A172 (cell line): ENCODE results near the gene NUP205. TPM values are rescaled to one million over a fixed set of nuclear protein-coding genes. Genes with fewer than 3 reads are reported as not detected.

ENCODE experiments used
- total RNA-seq: library from RNA; depleted of rRNA; stranded (reverse); fragments of >200 nt; shearing (Covaris generic); gene quantifications from 2 replicates; pipeline ENCODE4 v1.2.3, GENCODE V29; 2014; rRNA removed

Gene NUP205
- total RNA-seq, 1 experiment from 2014 or later: 75.4 TPM

Other genes with a start within 250 kb of the NUP205 start
- gene CNOT4, start 47.8 kb upstream of the NUP205 start, total RNA-seq: 6.8 and 8.6 TPM in 2 replicates
- 22.5 and 24.8 TPM in 2 replicates for gene STMP1, start 104.6 kb downstream of the NUP205 start, total RNA-seq
- gene SLC13A4, start 170.3 kb downstream of the NUP205 start, total RNA-seq: not detected in 2 replicates
- 1.8 TPM in 1 of 2 replicates, not detected in the other for gene FAM180A, start 190.9 kb downstream of the NUP205 start, total RNA-seq